C1 segment of cervical spinal cord (tissue), 14 donors: ENCODE measurements around the gene PTBP1.

Source experiments
- DNase-seq, 14 donors: peaks; one replicate each; lab custom pipeline; 2025; lab: John Stamatoyannopoulos, UW

PTBP1 gene

DNA sequence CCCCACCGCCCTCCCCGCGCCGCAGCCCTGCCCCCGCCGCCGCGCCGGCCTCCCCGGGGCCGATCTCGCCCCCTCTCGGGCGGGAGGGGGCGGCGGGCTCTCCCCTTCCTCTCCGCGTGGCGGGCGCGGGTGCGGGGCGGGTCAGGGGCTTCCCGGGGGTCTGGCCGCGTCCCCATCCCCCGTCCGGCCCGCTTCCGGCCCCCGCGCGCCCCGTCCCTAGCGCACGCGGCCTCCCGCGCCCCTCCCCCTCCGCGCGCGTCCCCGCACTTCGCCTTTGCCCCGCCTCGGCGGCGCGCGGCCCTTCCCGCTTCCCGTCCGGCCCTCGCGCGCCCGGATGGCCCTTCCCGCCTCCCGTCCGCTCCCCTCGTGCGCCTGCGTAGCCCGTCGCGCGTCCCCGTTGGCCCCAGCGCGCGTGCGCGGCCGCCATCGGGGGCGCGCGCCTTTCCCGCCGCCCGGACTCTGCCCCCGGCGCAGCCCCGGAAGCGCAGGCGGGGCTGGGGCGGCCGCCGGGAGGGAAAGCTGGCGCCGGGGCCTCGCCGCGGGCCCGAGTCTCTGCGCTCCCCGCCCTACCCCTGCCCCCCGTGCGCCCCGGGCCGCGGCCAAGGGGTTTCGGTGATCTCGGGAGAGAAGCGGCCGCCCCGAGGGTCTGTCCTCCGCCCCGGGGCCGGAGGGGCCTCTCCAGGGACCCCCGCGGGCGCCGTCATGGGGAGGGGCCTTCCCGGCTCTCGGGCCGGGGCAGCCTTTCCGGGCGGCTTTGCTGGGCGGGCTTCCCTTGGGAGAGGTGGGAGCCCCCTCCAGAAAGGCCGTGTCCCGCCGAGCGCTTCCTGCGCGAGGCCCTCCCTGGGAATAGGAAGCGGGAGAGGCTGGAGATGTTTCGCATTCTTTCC, 519 bp downstream of the PTBP1 start:
- peak in 13 of 14 donors; percentile 42 to 88 (median 66) for DNase-seq

DNA sequence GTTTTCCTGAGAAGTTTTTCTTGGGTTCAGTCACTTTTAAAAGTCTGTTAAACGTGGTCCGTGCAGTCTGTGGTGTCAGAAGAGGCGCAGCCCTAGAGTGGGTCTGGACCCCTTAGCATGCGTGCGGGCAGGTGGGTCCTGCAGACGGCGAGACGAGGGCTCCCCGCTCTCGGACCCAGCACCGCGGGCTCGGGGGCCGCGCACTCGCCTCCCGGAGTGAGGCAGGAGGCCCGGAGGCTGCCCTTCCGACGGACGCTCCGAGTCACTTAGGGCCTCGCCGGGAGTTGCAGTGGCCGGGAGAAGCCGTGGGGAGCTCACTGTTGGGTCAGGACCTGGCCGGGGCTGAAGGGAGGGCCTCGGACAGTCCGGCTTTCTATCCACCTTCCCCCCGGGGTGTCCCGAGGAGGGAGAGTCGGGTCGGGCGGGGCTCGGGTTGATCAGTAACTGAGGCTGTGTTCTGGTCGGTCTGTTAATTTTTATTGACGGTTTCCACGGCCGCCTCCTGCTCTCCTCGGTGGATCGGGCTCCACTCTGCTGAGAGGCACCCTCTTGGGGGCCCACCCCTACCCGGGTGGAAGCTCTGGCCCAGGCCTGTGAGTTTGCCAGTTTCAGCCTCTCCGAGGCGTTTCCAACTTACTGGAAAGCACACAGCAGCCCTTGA, 1.3 kb downstream of the PTBP1 start:
- no peak for DNase-seq

DNA sequence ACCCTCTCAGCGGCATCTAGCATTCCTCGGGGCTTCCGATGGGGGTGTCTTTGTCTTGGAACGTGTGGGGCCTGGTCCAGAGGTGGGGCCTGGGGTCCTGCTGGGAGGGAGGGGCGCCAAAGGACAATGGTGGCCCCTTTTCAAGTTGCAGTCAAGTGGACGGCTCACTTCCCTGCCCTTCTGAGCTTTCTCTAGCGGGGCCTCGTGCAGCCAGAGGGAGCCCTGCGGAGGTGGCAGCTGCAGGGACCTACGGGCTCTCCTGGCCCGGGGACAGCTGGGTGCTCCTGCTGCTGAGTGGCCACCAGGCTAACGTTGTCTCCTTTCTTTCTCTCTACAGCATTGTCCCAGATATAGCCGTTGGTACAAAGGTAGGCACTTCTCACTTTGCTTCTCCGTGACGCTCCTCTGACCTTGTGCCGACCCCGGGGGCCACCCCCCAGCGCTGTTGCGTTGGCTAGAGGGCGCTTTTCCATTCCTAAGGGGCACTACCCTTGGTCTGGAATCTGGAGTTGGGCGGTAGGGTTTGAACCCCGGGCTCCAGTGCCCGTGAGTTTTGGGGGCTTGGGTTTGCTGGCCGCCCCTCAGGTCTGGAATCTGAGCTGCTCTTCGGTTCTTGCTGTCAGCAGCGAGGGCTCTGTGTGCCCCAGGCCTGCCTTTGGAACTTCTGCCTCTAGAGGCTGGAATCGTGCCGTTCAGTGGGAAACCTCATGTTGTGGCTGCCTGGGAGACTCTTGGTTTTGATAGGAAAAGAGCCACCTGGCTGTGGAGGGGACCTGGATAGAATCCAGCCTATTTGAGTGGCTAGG, 2.0 kb downstream of the PTBP1 start:
- DNase-seq = no peak

DNA sequence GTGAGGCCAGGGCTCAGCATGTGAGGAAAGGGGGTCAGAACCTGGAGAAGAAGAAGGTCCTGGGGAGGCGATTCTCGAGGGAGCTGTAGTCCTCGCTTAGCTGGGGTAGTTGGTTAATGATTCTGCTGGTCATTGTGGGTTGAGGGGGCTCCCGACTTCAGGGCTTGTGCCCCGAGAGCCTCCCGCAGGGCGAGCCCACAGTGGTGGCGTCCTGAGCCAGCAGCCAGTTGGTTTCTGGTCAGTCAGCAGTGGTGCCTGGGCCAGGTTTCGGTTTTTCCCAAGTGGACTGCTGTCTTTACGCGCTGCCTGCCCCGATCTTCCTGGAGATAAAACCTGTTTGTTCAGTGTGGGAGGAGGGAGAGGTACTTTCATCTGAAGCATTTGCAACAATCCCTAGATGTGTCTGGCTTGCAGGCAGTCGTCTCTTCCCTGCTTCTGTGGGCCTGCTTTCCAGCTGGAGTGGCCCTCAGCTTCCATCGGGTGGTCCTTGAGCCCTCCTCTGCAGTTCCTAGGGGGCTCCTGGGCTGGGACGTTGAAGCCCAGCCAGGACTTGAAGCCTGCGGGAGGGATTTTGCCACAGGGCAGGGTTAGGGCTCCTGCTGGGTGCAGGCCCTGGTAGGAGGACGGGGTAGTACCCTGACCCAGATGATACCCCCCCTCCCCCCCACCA, 3.2 kb downstream of the PTBP1 start:
- no peak for DNase-seq

DNA sequence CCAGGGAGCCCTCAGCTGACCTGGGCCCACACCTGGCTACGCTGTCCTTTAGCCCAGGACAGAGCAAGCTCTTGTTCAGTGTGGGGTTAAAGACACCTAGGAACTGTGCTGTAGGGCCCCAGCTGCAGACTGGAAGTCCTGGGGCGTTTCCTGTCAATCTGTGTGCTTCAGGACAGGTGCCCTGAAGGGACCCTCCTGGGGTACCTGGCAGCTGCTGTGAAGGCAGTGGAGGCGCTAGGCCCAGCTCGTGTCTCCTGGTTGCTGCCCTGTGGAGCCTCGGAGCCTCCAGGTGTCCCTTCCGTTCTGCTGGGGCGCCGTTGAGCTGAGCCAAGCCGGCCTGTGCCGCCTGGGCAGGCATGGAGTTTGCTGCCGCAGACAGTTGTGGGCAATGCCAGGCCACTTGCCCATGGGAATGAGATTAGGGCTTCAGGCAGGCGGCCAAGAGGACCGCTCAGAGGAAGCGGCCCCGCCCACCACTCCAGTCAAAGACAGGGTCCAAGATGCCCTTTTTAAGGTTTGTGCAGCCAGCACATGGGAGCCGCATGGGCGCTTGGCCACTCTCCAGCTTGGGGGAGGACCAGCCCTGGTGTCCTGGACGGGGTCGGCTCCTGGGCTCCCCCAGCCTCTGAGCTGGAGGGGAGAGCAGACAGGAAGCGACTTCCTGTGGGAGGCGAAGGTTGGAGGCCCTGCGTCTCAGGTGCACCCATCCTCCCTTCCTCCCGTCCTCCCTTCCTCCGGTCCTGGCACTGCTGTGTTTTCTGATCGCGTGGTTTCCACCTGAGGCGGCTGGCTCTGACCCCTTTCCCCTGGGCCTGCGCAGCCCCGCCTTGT, 4.0 kb downstream of the PTBP1 start:
- DNase-seq = no peak

DNA sequence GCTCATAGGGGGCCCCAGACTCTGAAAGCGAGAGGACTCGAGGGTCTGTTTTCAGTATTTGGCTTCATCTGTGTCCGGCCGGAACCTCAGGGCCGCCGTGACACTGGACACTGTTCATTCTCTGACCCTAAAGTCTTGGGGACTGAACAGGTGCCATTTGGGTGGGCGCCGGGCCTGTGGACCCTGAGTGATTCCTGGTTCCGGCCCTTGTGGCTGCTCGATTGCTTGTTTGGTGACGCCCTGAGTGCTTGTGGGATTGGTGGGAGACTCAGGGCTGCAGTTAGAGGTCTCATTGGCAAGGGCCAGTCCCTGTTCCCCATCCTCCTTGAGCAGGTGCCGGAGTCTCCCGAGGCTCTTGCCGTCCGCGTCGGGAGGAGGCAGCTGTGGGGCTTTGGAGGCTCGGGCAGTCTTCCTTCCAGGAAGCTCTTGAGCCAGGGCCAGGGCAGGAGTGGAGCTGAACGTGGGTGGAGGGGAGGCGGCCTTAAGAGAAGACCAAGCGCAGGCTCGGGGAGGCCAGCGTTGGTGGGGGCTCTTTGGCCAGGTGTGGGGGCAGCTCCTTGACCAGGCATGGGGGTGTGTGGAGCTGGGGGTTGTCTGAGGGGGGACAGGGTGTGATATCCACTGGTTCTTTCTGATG, 4.7 kb downstream of the PTBP1 start:
- DNase-seq = peak in 1 of 14 donors; percentile 21

DNA sequence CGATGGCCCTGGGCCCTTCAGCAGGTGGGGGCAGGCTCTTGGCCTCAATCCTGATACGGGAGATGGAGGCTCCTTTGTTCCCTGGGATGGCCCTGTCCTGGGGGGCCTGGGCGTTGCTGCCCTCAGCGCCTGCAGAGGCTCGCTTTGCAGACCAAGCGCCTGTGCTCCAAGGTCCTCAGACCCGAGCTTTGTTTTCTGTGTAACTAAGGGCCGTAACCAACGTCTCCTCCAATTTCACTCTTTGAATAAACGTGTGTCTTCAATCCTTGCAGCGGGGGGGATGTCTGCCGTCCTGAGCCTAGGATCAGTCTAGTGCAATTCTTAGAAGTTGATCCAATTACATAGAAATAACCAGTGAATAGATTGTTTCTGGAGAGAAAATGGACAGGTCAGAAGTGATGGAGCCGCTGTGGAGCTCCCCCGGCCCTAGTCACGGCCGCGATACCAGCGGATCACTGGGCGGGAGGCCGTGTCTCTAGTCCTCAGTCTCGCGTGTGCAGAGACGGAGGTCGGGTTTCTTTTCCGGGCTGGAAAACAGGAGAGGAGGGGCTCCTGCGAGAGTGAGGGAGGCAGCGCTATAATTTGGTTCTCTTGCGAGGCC, 5.3 kb downstream of the PTBP1 start:
- DNase-seq = no peak

DNA sequence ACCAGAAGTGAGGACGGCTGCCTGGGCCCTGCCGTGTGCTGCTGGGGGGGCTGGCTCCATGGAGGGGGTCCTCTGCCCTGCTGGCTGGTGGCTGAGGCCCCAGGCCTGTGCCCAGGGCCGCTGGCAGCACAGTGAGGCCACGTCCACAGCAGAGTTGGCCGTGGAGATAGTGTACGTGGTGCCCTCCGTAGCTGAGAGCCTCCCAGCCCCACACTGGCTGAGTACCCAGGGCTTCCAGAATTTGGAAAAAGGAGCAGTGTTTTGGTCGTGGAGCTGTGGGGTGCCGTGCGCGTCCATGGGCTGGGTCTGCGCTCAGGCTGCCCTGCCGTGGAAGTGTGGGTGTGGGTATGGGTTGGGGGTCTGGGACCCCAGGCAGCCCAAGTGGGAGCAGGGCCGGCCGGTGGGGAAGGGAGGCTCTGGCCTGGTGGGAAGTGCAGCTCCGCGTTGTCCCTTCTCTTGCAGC, 5.9 kb downstream of the PTBP1 start:
- DNase-seq = no peak

DNA sequence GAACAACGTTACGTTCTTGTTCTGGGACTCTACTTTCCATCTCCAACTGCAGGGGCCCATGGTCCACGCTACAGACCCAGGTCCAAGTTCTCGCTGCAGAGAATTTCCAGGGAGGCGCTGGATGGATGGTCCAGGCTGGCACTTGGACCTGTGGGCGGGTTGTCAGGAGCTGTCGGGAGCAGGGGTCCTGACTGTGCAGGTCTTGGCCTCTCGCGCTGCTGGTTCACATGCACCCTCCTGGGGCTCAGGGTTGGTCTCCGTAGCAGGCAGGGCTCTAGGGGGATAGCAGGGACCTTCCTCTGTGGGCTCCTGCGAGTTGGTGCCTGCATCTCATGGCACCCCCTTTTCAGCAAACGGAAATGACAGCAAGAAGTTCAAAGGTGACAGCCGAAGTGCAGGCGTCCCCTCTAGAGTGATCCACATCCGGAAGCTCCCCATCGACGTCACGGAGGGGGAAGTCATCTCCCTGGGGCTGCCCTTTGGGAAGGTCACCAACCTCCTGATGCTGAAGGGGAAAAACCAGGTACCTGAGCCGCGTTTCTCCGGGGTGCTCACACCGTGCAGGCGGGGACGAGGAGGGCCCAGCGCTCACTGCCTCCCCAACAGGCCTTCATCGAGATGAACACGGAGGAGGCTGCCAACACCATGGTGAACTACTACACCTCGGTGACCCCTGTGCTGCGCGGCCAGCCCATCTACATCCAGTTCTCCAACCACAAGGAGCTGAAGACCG, 6.6 kb downstream of the PTBP1 start:
- DNase-seq = no peak

DNA sequence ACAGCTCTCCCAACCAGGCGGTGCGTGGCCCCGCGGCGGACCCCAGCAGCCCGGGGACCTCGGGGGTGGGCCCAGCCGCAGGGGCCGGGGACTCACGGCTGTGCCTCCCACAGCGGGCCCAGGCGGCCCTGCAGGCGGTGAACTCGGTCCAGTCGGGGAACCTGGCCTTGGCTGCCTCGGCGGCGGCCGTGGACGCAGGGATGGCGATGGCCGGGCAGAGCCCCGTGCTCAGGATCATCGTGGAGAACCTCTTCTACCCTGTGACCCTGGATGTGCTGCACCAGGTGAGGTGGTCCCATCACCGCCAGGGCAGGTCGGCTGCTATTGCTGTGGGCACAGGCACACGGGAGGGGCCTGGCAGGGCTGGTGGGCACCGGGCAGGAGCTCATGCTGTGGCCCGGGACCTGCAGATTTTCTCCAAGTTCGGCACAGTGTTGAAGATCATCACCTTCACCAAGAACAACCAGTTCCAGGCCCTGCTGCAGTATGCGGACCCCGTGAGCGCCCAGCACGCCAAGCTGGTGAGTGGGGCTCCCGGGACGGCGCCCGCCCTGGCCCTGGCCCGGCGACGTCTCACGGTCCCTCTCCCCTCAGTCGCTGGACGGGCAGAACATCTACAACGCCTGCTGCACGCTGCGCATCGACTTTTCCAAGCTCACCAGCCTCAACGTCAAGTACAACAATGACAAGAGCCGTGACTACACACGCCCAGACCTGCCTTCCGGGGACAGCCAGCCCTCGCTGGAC, 7.3 kb downstream of the PTBP1 start:
- DNase-seq = no peak

DNA sequence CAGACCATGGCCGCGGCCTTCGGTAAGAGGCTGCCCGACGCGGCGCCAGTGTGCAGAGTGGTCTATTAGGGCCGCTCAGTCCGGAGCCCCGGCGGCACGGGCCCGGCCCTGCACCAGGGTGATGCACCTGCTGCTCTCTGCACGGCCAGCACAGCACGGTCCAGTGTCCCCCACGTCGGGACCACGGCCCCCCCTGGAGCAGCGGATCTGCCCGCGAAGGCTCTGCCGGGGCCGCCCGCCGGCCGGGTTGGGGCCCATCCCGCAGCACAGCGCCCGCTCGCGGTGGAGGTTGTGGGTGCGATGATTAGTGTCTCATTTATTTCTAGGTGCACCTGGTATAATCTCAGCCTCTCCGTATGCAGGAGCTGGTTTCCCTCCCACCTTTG, 7.9 kb downstream of the PTBP1 start:
- DNase-seq = no peak

DNA sequence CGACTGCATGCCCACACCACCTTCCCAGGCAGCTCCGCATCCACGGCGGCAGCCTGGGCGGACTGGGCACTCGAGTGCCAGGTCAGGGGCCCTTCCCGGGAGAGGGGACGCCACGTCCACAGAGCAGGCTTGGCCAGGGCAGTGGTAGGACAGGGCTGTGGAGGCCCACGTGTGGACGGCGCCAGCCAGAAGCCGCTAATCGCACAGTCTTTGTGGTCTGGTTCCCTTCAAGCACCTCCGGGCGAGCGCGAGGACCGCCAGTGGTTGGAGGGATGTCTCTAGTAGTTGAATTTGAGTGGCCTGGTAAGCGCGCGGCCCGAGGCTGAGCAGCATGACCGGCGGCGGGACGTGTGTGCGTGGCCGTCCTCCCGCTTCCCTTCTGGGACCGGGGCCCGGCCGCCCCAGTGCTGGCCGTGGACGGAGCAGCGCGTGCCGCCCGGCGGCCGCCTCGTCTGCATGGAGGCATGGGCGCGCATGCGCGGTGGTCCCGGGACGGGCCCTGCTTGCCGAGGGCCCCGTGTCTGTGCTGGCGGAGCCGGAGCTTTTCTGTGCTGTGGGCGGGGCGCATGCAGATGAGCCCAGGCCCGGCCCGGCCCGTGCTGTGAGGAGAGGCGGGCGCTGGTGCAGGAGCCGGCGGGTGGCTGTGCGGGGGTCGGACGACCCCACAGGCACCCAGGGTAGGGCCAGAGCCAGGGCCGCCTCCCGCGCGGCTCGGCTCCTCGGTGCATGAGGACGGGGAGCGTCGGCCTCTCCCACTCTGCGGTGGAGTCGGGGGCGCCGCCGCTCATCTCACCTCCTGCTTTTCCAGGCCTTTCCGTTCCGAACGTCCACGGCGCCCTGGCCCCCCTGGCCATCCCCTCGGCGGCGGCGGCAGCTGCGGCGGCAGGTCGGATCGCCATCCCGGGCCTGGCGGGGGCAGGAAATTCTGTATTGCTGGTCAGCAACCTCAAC, 8.6 kb downstream of the PTBP1 start:
- no peak for DNase-seq

DNA sequence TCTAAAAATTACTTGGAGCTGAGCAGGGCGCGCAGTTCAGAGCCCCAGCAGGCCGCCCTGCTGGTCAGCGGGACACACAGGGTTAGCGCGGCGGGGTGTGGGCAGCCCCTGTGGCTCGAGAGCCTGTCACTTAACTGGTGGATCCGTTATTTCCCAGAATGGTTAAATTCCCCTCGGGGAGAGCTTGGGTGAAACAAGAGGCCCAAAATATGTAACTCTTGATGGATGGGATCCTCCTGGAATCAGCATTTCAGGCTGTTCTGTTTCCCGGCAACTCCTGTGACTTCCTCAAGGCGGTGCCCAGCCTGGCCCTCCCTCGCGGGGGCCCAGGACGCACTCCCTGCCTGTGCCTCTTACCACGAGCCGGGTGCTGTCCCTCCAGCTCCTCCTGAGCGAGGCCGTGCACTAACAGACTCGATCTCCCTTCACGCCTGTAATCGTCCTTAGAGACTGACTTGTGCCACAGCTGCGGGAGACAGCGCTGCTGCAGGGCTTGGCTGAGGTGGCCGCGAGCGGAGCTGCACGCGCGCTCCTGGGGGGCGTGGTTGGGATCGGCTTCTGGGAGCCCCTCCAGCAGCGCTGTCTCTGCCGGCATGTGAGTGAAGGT, 9.7 kb downstream of the PTBP1 start:
- no peak for DNase-seq

DNA sequence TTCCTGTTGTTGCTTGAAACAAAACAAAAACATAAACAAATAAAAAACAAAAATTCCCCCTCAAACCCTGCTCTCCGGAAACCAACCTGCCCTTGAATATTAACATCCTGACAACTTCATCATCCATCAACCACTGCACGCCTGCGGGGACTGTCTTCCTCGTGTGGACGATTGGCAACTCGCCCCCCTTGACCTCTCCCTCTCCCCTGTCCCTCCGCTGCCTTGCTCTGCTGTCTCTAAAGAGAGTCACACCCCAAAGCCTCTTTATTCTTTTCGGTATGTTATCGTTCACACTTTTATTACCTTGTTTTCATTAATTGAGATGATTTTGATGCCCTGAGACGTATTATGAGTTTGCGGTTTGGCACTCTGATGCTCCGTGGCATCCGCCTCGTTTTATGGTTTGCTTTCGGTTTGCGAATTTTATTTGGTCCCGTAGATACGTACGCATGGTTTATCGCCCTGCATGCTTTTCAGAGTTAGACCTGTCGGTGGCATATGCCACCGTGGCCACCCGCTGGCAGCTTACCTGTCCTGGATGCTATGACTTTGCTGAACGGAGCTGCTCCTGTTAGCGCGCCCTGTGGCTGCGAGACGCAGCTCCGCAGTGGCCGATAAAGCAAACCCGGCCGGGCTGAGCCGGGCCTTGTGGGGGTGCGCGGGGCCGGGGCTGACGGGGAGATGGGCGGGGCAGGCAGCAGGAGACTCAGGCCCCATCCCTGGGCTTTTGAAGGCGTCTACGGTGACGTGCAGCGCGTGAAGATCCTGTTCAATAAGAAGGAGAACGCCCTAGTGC, 10.6 kb downstream of the PTBP1 start:
- DNase-seq = no peak

DNA sequence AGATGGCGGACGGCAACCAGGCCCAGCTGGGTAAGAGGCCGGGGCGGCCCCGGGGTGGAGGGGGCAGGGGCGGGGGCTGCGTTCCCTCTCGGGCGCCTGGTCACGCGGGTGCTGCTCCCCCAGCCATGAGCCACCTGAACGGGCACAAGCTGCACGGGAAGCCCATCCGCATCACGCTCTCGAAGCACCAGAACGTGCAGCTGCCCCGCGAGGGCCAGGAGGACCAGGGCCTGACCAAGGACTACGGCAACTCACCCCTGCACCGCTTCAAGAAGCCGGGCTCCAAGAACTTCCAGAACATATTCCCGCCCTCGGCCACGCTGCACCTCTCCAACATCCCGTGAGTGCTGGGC, 11.1 kb downstream of the PTBP1 start:
- DNase-seq = no peak
